GM12891 (cell line): ENCODE data around the gene TACC2.

ENCODE experiments used
- DNase-seq: peaks from one replicate; pipeline ENCODE4 v3.0.0; 2011; ENCODE audit warnings: low spot score; ENCODE audit not compliant: insufficient read length
- FAIRE-seq: peaks from 2 replicates; lab custom pipeline; 2011; peaks lifted over from hg19 to GRCh38; lab: Jason Lieb, UNC
- PAX5 ChIP-seq: IDR thresholded peaks from 2 replicates; pipeline ENCODE4 v1.6.1; 2011; ENCODE audit warnings: low read length, moderate library complexity, mild to moderate bottlenecking; ENCODE audit not compliant: insufficient read depth, severe bottlenecking
- POLR2A ChIP-seq: IDR thresholded peaks from 2 replicates; pipeline ENCODE4 v1.6.1; 2011; ENCODE audit warnings: low read depth, low read length, control low read depth
- POLR2AphosphoS5 ChIP-seq: IDR thresholded peaks from 2 replicates; pipeline ENCODE4 v1.6.1; 2011; ENCODE audit warnings: low read depth, low read length, control low read depth
- POU2F2 ChIP-seq: IDR thresholded peaks from 2 replicates; pipeline ENCODE4 v1.6.1; 2011; ENCODE audit warnings: low read depth, mild to moderate bottlenecking, control low read depth, low read length, moderate library complexity
- SPI1 ChIP-seq: IDR thresholded peaks from 2 replicates; pipeline ENCODE4 v1.6.1; 2011; ENCODE audit warnings: low read depth, low read length, control low read depth
- TAF1 ChIP-seq: IDR thresholded peaks from 2 replicates; pipeline ENCODE4 v1.6.1; 2011; ENCODE audit warnings: low read depth, low read length, control low read depth

Gene TACC2

GRCh38 chr10:122229666-122230065 is 240.7 kb downstream of the TACC2 start:
- DNase-seq: no peak
- FAIRE-seq: no peak
- no peak for TF ChIP-seq POLR2A
- TF ChIP-seq POLR2AphosphoS5: no peak

DNA sequence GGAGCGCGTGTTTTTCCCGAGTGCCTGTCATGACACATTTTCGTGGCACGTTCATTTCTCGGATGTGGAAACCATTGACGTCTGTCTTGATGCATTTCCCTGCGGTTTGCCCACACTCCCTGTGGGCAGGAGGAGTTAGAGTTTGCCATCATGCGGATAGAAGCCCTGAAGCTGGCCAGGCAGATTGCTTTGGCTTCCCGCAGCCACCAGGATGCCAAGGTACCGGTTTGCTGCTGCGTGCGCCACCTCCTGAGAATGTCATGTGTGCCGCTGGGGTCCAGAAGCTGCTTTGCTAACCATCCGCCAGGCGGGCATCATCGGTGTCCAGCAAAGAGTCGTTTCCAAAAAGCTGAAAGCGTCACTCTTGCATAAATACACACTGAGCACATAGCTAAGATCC is 241.3 kb downstream of the TACC2 start:
- FAIRE-seq (no peak), DNase-seq (no peak)
- TF ChIP-seq POLR2A (no peak), POU2F2 (no peak), PAX5 (no peak), TAF1 (no peak), POLR2AphosphoS5 (no peak), SPI1 (no peak)

DNA sequence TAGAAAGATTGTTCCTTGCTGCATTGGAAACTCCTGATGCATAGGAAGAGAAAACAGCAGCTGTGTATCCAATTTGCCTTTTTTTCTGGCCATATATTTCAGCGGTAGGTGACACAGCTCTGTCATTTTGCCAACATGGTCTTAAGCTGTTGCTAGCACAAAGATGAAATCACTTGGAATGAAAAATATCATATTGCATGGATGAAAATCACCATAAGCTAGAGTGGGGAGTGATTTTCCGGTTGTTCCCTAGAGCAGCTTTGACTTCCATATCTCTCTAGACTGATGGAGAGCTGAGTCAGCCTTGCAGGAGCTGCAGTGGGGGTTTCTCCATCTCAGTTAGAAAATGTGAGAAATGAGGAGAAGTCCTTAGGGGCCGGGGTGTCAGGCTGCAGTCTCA is 243.8 kb downstream of the TACC2 start:
- no peak for TF ChIP-seq POU2F2
- TF ChIP-seq TAF1: no peak
- no peak for TF ChIP-seq POLR2A
- no peak for TF ChIP-seq POLR2AphosphoS5
- TF ChIP-seq SPI1: no peak
- TF ChIP-seq PAX5: no peak
- no peak for DNase-seq
- no peak for FAIRE-seq

- no peak for TF ChIP-seq TAF1
- TF ChIP-seq SPI1: no peak
- TF ChIP-seq POLR2AphosphoS5: no peak
- no peak for TF ChIP-seq POLR2A
- TF ChIP-seq POU2F2: no peak
- no peak for TF ChIP-seq PAX5
- DNase-seq: no peak
- FAIRE-seq: no peak
These were observed 244.9 kb downstream of the TACC2 start for GRCh38 chr10:122233857-122234348.

DNA sequence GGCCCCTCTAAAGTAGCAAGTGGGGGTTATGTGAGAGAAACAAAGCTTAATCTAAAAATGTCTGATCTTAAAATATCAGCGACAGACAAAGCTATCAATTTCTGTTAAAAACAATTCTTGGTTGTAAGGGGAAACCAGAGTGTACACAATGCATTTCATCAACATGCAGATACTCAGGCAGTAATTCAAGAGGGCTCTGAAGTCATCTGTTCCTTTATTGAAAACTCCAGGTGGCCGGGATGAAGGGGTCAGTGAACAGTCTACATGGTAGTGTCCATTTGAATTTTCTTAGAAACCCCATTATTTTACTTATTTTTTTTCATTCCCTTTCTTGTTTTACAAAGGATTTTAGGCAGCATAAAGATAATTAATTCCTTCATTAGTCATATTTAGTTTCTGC is 245.5 kb downstream of the TACC2 start:
- TF ChIP-seq POLR2A (no peak), PAX5 (no peak), POU2F2 (no peak), SPI1 (no peak), POLR2AphosphoS5 (no peak), TAF1 (no peak)
- DNase-seq (no peak), FAIRE-seq (no peak)

DNA sequence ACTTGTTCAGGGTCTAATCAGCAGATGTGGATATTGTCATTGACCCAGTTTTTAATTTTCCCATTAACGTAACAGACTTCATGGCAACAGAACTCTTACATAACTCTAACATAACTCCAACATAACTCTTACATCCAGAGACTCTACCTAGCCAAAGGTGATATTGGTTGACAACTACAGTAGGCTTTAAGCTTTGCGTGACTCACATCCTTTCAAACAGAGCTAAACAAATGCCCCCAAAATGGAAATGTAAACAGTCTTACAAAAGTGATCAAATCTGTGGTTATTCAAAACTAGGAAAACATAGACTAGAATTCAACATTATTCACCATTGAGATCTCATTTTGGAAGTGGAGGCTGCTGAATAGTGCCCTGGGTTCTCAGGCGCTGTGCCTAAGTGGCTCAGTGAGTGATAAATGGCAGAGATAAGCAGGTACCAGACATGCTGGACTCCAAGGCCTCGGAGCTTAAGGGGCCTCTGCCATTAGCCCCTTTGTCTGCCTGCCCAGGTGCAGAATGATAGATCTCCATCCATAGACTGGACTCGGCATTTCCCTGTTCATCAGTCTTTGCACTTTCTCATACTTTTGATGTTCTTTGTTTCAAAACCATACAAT is 247.8 kb downstream of the TACC2 start:
- DNase-seq (no peak), FAIRE-seq (no peak)
- TF ChIP-seq TAF1 (no peak), POLR2A (no peak), POLR2AphosphoS5 (no peak), POU2F2 (no peak), SPI1 (no peak), PAX5 (no peak)

GRCh38 chr10:122237331-122237990 is 248.5 kb downstream of the TACC2 start:
- no peak for DNase-seq
- TF ChIP-seq PAX5: no peak
- no peak for FAIRE-seq

DNA sequence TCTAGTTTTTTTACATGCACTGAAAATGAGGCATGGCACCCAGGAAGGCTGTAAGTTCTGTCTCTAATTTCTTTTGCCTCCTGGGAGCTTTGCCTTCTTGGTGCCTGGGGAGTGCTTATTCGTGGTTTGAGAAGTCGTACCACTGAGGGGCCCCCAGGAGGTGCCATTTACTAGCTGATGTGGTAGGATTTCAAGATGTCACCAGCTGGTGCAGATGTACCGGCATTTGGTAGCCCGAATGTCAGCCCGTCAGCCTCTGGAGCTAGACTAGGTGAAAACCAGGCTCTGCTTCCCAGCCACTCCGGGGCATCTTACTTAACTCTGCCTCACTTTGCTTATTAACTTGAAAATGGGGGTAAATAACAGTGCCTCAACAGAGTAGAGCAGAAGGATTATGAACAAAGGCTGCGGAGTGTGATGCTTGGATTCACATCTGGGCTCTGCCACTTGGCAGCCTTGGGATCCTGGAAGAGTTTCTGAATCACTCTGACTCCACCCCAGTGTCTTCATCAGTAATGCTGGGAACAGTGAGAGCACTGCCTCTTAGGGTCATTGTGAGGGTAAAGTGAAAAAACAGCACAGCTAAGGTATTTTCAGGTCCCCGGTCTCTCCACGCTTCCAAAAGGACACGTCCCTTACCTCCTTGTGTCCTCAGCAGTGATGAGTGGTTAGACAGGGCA is 250.8 kb downstream of the TACC2 start:
- DNase-seq: no peak
- TF ChIP-seq POLR2AphosphoS5 (no peak), SPI1 (no peak), TAF1 (no peak), PAX5 (no peak), POU2F2 (no peak), POLR2A (no peak)
- FAIRE-seq: no peak

DNA sequence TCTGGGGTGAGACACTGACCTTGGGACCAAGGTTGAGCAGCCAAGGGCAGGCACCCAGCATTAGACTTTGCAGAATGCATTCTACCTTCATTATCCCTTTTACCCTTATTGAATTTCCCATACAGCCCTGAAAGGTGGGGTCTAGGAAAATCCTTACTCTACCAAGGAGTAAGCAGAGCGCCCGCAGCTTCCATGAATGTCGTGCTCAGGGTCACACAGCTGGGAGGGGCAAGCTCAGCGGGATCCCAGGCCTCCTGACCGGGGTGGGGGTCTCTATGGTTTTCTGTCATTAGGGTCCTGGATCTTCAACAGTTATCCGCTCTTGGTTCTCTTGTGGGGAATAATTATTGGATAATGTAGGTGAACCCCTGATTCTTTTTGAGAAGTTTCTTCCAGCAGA is 251.4 kb downstream of the TACC2 start:
- FAIRE-seq (no peak), DNase-seq (no peak)
- TF ChIP-seq TAF1 (no peak), PAX5 (no peak), SPI1 (no peak), POLR2A (no peak), POLR2AphosphoS5 (no peak), POU2F2 (no peak)

DNA sequence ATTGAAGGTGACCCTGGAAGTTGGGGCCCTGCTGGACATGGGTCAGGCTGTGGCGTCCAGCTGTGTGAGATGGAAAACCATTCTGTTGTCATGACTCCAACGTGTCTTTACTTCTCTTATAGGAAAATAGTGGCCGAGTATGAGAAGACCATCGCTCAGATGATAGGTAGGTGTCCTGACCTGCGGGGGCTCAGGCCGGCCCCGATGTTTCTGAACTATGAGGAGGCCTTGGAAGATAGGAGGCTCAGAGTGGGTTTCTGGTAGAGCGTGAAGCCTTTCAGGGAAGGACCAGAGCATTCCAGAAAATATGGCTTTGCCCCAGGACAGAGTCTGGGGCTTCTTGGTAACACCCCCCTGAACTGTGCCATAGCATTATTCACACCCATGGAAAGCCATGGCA is 252.9 kb downstream of the TACC2 start:
- no peak for DNase-seq
- no peak for FAIRE-seq
- TF ChIP-seq POLR2A: no peak
- no peak for TF ChIP-seq POU2F2
- no peak for TF ChIP-seq POLR2AphosphoS5
- no peak for TF ChIP-seq PAX5
- TF ChIP-seq TAF1: no peak
- TF ChIP-seq SPI1: no peak
